Calu3 (cell line): ENCODE results near the gene NHLRC2. TPM values are rescaled to one million over a fixed set of nuclear protein-coding genes. Genes with fewer than 3 reads are reported as not detected.
A peak's percentile ranks its signal among the peaks of the same experiment; 100 is the strongest.

Experiments used
- BruUV-seq: library from RNA; stranded (reverse); fragments of 400-500 nt; replicated peaks from 2 replicates; lab custom pipeline; 2021; lab: Mats Ljungman, UMichigan
- CTCF ChIA-PET: fragments of 300-600 bp; sonication (Branson Sonifier 250); formaldehyde crosslinking; loops from one replicate; lab custom pipeline; 2022; ENCODE audit warnings: antibody characterized with exemption; lab: Charles Lee
- DNase-seq: peaks from one replicate; pipeline ENCODE4 v3.0.0; 2022
- H3K27ac Mint-ChIP-seq: one replicate; pipeline ENCODE4 v1.8.0; 2022; ENCODE audit warnings: mixed read lengths; ENCODE audit not compliant: unreplicated experiment
- H3K27me3 Mint-ChIP-seq: one replicate; pipeline ENCODE4 v1.8.0; 2022; ENCODE audit warnings: mixed read lengths; ENCODE audit not compliant: unreplicated experiment
- H3K36me3 Mint-ChIP-seq: one replicate; pipeline ENCODE4 v1.8.0; 2022; ENCODE audit warnings: mild to moderate bottlenecking, moderate library complexity, mixed read lengths; ENCODE audit not compliant: insufficient read depth, unreplicated experiment
- H3K4me1 Mint-ChIP-seq: one replicate; pipeline ENCODE4 v1.8.0; 2022; ENCODE audit warnings: mild to moderate bottlenecking, low read depth, mixed read lengths; ENCODE audit not compliant: unreplicated experiment
- H3K4me3 Mint-ChIP-seq: one replicate; pipeline ENCODE4 v1.8.0; 2022; ENCODE audit warnings: mild to moderate bottlenecking, low read depth, moderate library complexity, mixed read lengths; ENCODE audit not compliant: unreplicated experiment
- H3K9me3 Mint-ChIP-seq: one replicate; pipeline ENCODE4 v1.8.0; 2022; ENCODE audit warnings: low read depth, mixed read lengths; ENCODE audit not compliant: unreplicated experiment
- CTCF ChIP-seq: fragments of 200-600 bp; IDR thresholded peaks from one replicate; pipeline ENCODE4 v1.8.0; 2022; ENCODE audit warnings: antibody characterized with exemption; ENCODE audit not compliant: unreplicated experiment
- intact Hi-C: fragments of 100-400 bp; cut with micrococcal nuclease; formaldehyde crosslinking; loops from one replicate; pipeline ENCODE4 v1.10.0; 2022; ENCODE audit not compliant: unreplicated experiment
- total RNA-seq: library from RNA; stranded (reverse); gene quantifications from 2 replicates; pipeline ENCODE4 v1.2.3, GENCODE V29; 2022

NHLRC2 gene
- total RNA-seq, 1 experiment from 2014 or later: 18.7 TPM

- Mint-ChIP-seq H3K36me3 (peaks cover 19% of the 10 kb centered on the region), H3K27me3 (no peaks in the 10 kb centered on the region), H3K4me3 (no peak overlapping the region), H3K27ac (no peak overlapping the region), H3K9me3 (no peaks in the 10 kb centered on the region), H3K4me1 (peaks cover 9% of the 10 kb centered on the region)
- TF ChIP-seq CTCF: no peak
- CTCF ChIA-PET: no interaction called here
- no peak for DNase-seq
- intact Hi-C loops: no loop called here
- no TSS peak for BruUV-seq
Measured at GRCh38 chr10:113849140-113849803, 5.2 kb upstream of the NHLRC2 start.

- CTCF ChIA-PET: no interaction called here
- Mint-ChIP-seq H3K27ac (no peak overlapping the region), H3K9me3 (no peaks in the 10 kb centered on the region), H3K36me3 (peaks cover 25% of the 10 kb centered on the region), H3K4me1 (peaks cover 9% of the 10 kb centered on the region), H3K4me3 (no peak overlapping the region), H3K27me3 (no peaks in the 10 kb centered on the region)
- no peak for DNase-seq
- intact Hi-C loops: loop anchor here (5.0 to 10.0 kb wide), 2 partner anchors 145 to 252 kb away; no protein-coding TSS in a partner anchor
- TF ChIP-seq CTCF: no peak
- BruUV-seq: no TSS peak
Measured at GRCh38 chr10:113849946-113850345, 4.5 kb upstream of the NHLRC2 start.

DNA sequence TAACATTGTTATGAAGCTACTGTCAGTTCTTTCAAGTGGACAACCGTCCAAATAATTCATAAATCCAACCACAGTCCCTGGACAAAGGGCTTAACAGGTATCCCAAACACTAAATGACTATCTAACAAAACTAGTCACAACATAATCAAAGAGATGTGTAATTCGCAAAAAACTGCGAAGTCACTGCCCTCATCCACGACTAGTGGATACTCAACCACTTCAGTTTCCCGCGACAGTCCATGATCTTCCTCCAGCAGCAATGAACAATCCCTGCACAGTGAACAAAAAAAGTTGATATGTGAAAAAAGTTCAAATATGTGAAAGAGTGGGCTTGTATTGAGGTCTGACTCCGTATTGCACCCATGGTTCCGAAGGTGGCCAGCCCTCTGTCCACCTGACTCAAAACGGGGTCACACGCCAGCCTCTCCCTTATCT is 866 bp upstream of the NHLRC2 start:
- peak overlapping the region; percentile 87 for H3K27ac Mint-ChIP-seq
- peaks cover 30% of the 10 kb centered on the region for H3K36me3 Mint-ChIP-seq
- DNase-seq: no peak
- H3K9me3 Mint-ChIP-seq: no peaks in the 10 kb centered on the region
- peak overlapping the region; percentile 90 for H3K4me3 Mint-ChIP-seq
- TSS peak; percentile 63 for BruUV-seq
- intact Hi-C loops: loop anchor here (5.0 to 10.0 kb wide), 2 partner anchors 149 to 249 kb away; no protein-coding TSS in a partner anchor
- H3K27me3 Mint-ChIP-seq: no peaks in the 10 kb centered on the region
- no peak for TF ChIP-seq CTCF
- CTCF ChIA-PET: no interaction called here
- H3K4me1 Mint-ChIP-seq: peaks cover 8% of the 10 kb centered on the region

DNA sequence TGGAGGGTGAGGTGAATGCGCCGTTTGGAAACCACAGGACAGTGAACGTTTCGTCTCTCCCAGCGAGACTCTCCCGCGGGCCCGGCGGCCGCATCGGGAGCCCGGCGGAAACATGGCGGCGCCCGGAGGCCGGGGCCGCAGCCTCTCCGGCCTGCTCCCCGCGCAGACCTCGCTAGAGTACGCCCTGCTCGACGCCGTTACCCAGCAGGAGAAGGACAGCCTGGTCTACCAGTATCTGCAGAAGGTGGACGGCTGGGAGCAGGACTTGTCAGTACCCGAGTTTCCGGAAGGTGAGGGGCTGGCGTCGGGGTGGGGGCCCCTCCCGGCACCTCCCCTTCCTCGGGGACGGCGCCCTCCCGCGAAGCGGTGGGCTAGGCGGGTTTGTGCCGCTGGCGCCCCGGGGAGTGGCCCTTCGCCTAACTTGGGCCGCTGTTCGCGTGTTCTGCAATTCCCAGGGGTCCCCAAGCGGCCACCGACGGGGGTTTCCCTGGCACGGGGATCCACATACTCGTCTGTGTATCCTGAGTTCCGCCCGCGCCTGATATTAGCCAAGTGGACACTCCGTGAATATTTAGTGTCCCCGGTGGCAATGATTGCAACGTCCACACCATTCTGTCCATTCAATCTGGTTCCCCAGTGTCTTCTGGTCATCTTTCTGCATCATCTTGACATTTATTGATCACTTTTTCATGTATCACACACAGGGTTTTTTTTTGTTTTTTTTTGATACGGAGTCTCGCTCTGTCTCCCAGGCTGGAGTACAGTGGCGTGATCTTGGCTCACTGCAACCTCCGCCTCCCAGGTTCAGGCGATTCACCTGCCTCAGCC is 514 bp downstream of the NHLRC2 start:
- peaks cover 24% of the 10 kb centered on the region for H3K36me3 Mint-ChIP-seq
- no peaks in the 10 kb centered on the region for H3K4me1 Mint-ChIP-seq
- peak overlapping the region; percentile 87 for H3K27ac Mint-ChIP-seq
- TF ChIP-seq CTCF: no peak
- H3K27me3 Mint-ChIP-seq: no peaks in the 10 kb centered on the region
- intact Hi-C loops: loop anchor here (5.0 to 10.0 kb wide), 2 partner anchors 150 to 247 kb away; no protein-coding TSS in a partner anchor
- BruUV-seq: no TSS peak
- CTCF ChIA-PET: interaction anchor here (0.6 kb wide), 1 partner anchor 16 kb away, joined by 8 read pairs; no protein-coding TSS in a partner anchor
- no peaks in the 10 kb centered on the region for H3K9me3 Mint-ChIP-seq
- peak; percentile 46 for DNase-seq
- H3K4me3 Mint-ChIP-seq: peak overlapping the region; percentile 90
